Measurements from ENCODE around the gene CNIH1. TPM values are rescaled to one million over a fixed set of nuclear protein-coding genes. Genes with fewer than 3 reads are reported as not detected.

The CNIH1 gene
- total RNA-seq, 1 experiment from 2014 or later: 149 TPM

DNA sequence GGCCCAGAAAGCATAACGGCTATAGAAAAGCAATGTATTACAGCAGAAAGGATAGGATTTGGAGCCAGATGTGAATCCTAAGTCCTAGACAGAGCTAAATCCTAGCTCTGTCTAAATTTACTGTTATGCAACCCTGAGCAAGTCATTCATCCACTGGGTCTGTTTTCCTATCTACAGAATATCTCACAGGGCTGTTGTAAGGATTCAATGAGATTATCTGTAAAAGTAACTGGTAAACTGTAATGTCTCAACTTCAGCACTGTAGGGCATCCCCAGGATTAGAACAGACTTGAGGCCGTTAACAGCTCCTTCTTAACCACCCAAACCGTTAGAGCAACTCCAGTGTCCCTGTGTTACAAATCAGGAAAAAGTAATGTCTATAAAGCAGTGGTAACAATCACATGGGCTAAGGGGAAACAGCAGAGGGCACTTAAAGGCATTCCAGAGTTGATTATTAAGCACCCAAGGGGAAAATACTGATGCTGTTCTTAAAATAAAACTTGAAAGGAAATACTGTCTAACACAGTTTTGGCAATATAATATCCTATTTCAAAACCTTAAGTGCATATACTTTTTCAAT, 37.6 kb upstream of the CNIH1 start:
- Histone ChIP-seq H3K27ac (ENCODE audit: low read depth, low read length) (no peak overlapping the region), H3K9ac (ENCODE audit: low read length) (no peak overlapping the region), H3K79me2 (ENCODE audit: insufficient read depth, low read length) (peaks cover 41% of the 10 kb centered on the region), H3K4me1 (ENCODE audit: control insufficient read depth in 1 of 2, insufficient read depth in 2 of 2, low read length in 2 of 2) (no peaks in the 10 kb centered on the region), H3K9me2 (ENCODE audit: insufficient read depth) (no peaks in the 10 kb centered on the region), H3K36me3 (ENCODE audit: control insufficient read depth in 1 of 2, insufficient read depth in 2 of 2, low read length in 2 of 2) (peaks cover 26 to 34% of the 10 kb centered on the region in 2 experiments), H3K4me3 (replicated peaks in 1 of 2; ENCODE audit: low read depth in 1 of 2, low read length in 2 of 2) (no peak overlapping the region), H2AFZ (ENCODE audit: low read depth, low read length, poor library complexity, severe bottlenecking) (no peak overlapping the region), H4K20me1 (ENCODE audit: insufficient read depth) (no peaks in the 10 kb centered on the region), H3K4me2 (ENCODE audit: low read length) (no peak overlapping the region), H3K9me3 (ENCODE audit: control insufficient read depth in 1 of 2, insufficient read depth in 1 of 2, low read depth in 1 of 2, low read length in 2 of 2) (no peaks in the 10 kb centered on the region), H3K27me3 (ENCODE audit: insufficient read depth, low read length) (no peaks in the 10 kb centered on the region)
- intact Hi-C loops (cut with micrococcal nuclease): no loop called here
- DNase-seq (ENCODE audit: low read depth, low spot score) (no peak), ATAC-seq (no peak)
- ChIA-PET RAD21 (ENCODE audit: low non-redundant PET in 1 of 2, low total read pairs in 2 of 2, uncharacterized antibody in 2 of 2, unreplicated experiment in 2 of 2) (no interaction called here), POLR2A (no interaction called here), CTCF (no interaction called here)
- BruUV-seq (replicated peaks): no TSS peak
- TF ChIP-seq ZNF274 (IDR thresholded peaks at IDR 0.05; ENCODE audit: low read depth, low read length) (no peak), EZH2phosphoT487 (IDR thresholded peaks at IDR 0.05; ENCODE audit: borderline replicate concordance) (no peak), TCF7L2 (IDR thresholded peaks at IDR 0.05; ENCODE audit: borderline replicate concordance, extremely low read depth, insufficient read depth, insufficient read length) (no peak), POLR2AphosphoS5 (IDR thresholded peaks at IDR 0.05; ENCODE audit: low read depth, low read length) (no peak), SP1 (IDR thresholded peaks at IDR 0.05; ENCODE audit: low read depth) (no peak), REST (IDR thresholded peaks at IDR 0.05; ENCODE audit: low read depth) (no peak), CBX3 (IDR thresholded peaks at IDR 0.05; ENCODE audit: low read depth) (no peak), EGR1 (IDR thresholded peaks at IDR 0.05; ENCODE audit: low read depth) (no peak), SRF (IDR thresholded peaks at IDR 0.05; ENCODE audit: low read depth) (no peak), RAD21 (IDR thresholded peaks at IDR 0.05; ENCODE audit: low read depth) (no peak), CEBPB (IDR thresholded peaks at IDR 0.05; ENCODE audit: low read depth) (no peak), MAX (IDR thresholded peaks at IDR 0.05) (no peak), JUND (IDR thresholded peaks at IDR 0.05) (no peak), YY1 (IDR thresholded peaks at IDR 0.05; ENCODE audit: extremely low read depth, insufficient replicate concordance, low read depth, low read length) (no peak), POLR2A (IDR thresholded peaks at IDR 0.05; ENCODE audit: borderline replicate concordance, extremely low read depth, insufficient read depth, insufficient read length) (no peak), ZFX (IDR thresholded peaks at IDR 0.05) (no peak), ELF1 (IDR thresholded peaks at IDR 0.05; ENCODE audit: borderline replicate concordance, low read depth) (no peak)
- TF ChIP-seq, protein P1, sequence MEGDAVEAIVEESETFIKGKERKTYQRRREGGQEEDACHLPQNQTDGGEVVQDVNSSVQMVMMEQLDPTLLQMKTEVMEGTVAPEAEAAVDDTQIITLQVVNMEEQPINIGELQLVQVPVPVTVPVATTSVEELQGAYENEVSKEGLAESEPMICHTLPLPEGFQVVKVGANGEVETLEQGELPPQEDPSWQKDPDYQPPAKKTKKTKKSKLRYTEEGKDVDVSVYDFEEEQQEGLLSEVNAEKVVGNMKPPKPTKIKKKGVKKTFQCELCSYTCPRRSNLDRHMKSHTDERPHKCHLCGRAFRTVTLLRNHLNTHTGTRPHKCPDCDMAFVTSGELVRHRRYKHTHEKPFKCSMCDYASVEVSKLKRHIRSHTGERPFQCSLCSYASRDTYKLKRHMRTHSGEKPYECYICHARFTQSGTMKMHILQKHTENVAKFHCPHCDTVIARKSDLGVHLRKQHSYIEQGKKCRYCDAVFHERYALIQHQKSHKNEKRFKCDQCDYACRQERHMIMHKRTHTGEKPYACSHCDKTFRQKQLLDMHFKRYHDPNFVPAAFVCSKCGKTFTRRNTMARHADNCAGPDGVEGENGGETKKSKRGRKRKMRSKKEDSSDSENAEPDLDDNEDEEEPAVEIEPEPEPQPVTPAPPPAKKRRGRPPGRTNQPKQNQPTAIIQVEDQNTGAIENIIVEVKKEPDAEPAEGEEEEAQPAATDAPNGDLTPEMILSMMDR (IDR thresholded peaks at IDR 0.05 in 2 of 3, conservative IDR thresholded peaks at IDR 0.05 in 1 of 3; ENCODE audit: borderline replicate concordance in 1 of 3, insufficient read depth in 1 of 3, low read depth in 2 of 3, low read length in 2 of 3): no peak
- TF ChIP-seq, protein P2, sequence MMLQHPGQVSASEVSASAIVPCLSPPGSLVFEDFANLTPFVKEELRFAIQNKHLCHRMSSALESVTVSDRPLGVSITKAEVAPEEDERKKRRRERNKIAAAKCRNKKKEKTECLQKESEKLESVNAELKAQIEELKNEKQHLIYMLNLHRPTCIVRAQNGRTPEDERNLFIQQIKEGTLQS (IDR thresholded peaks at IDR 0.05): no peak
